GM19238 (cell line): Measurements from ENCODE around the gene ZNF268.
"Not testable (repeated sequence)": the region's sequence is repeated elsewhere in the genome, so short reads cannot be mapped to it uniquely, and the experiment has no call there.

Experiments used
- DNase-seq: peaks from one replicate; pipeline ENCODE4 v3.0.0; 2011; ENCODE audit warnings: low spot score; ENCODE audit not compliant: insufficient read length

Gene ZNF268

GRCh38 chr12:133226690-133227089 lies 45.4 kb downstream of the ZNF268 start:
- DNase-seq: no peak

- no peak for DNase-seq
These were observed 46.1 kb downstream of the ZNF268 start for GRCh38 chr12:133227281-133227852.

GRCh38 chr12:133231001-133231400 lies 49.7 kb downstream of the ZNF268 start:
- no peak for DNase-seq

- no peak for DNase-seq
These were observed 51.7 kb downstream of the ZNF268 start for GRCh38 chr12:133233006-133233405.

GRCh38 chr12:133233993-133234564 lies 52.8 kb downstream of the ZNF268 start:
- DNase-seq: no peak

GRCh38 chr12:133234971-133235370 lies 53.7 kb downstream of the ZNF268 start:
- DNase-seq: no peak

GRCh38 chr12:133235401-133236112 lies 54.3 kb downstream of the ZNF268 start, which contains the start of gene ANHX:
Gene ANHX, minus strand, starts transcription at chr12:133235877. Its CDS starts 1,521 bp downstream, at chr12:133234356.
- no peak for DNase-seq

- DNase-seq: no peak
These were observed 54.8 kb downstream of the ZNF268 start for GRCh38 chr12:133236144-133236543.

- DNase-seq: no peak
These were observed 55.3 kb downstream of the ZNF268 start for GRCh38 chr12:133236556-133236955.

- DNase-seq: no peak
These were observed 70.4 kb downstream of the ZNF268 start for GRCh38 chr12:133251732-133252131.

GRCh38 chr12:133255833-133256232 lies 74.5 kb downstream of the ZNF268 start:
- DNase-seq: not testable (repeated sequence)

- no peak for DNase-seq
These were observed 75.0 kb downstream of the ZNF268 start for GRCh38 chr12:133256321-133256720.

- DNase-seq: no peak
These were observed 82.9 kb downstream of the ZNF268 start for GRCh38 chr12:133264173-133264572.
